HG03060 (cell line): ENCODE data around the gene EXOC6B.

Experiments
- ATAC-seq: cut with Tn5 transposase; IDR thresholded peaks from one replicate; pipeline ENCODE4 v1.9.1; 2021; ENCODE audit warnings: low read depth, moderate number of reproducible peaks; ENCODE audit not compliant: unreplicated experiment

Gene EXOC6B

GRCh38 chr2:72399879-72400278 is 426.0 kb downstream of the EXOC6B start:
- no peak for ATAC-seq

DNA sequence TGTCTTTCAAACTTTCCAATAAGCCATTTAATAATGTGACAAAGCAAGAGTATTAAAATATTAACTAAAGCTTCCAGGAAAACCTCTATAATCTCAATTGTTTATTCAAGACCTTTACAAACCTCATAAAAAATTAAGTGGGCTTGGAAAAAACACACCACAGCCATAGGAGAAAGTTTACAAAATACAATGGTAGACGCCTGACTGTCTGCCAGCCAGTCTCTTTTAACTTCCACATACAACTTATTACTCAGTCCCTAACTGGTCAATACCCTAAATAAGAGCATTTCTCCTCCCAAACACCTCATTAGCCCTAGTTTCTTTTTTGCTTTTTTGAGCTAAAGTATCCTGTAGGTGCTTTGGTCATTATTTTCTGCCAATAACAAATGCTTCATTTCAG is 430.7 kb downstream of the EXOC6B start:
- no peak for ATAC-seq

GRCh38 chr2:72394541-72395070 is 431.2 kb downstream of the EXOC6B start:
- no peak for ATAC-seq

GRCh38 chr2:72389447-72389846 is 436.4 kb downstream of the EXOC6B start:
- ATAC-seq, result no peak

GRCh38 chr2:72388263-72388662 is 437.6 kb downstream of the EXOC6B start:
- no peak for ATAC-seq

- no peak for ATAC-seq
Measured at GRCh38 chr2:72386288-72386687, 439.5 kb downstream of the EXOC6B start.

- ATAC-seq, result no peak
Measured at GRCh38 chr2:72378753-72379348, 447.0 kb downstream of the EXOC6B start.

GRCh38 chr2:72367530-72368225 is 458.2 kb downstream of the EXOC6B start:
- ATAC-seq, result no peak

DNA sequence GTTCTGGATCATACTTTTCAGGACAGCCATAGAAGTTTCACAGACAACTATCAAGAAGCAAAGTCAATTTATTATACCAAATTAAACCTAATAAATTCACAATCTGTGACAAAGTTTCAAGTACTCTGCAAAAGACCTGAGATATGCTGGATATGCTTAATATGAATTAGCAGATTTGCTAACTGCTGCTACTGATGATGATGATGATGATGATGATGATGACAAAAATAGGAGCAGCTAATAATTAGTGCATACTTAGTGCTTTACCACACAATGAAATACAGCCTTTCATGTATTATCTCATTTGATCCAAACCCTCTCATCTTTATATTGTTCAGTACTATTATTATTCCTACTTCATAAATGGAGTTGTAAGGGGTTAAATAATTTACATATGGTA is 462.4 kb downstream of the EXOC6B start:
- ATAC-seq, result no peak

DNA sequence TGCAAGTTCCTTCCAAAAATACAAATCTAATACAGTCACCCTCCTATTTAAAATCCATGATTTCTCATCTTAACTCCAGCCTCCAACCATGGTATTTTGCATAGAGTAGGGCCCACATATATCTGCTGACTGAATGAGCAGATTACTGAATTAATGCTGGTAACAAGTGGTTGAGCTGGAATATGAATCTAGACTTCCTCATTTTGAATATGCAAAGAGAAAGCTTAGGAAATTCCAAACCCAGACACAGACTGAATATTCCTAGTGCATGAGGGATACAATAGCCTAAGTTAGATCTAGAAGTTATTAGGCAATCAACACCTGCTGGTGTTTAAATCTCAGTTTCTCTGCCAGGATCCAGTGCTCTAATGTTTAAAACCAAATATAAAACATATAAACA is 463.1 kb downstream of the EXOC6B start:
- no peak for ATAC-seq

GRCh38 chr2:72361521-72361920 is 464.3 kb downstream of the EXOC6B start:
- ATAC-seq, result no peak

DNA sequence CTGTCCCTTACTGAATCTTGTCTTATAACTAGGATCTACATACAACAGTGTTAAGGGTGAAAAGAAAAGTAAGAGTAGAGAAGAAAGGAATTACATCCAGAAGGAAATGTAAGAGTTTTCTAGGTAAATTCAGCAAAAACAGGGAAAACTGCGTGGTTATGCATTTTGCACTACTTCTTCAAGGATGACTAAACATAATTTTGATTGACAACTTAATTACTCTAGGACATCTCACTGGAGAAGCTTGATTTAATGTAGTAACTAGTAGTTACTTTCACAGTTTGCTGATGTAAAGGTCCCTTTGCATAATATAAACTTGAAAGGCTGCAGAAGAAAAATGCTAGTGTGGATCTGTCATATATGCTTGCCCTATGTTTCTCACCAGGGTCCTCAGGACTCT is 464.8 kb downstream of the EXOC6B start:
- ATAC-seq, result no peak

DNA sequence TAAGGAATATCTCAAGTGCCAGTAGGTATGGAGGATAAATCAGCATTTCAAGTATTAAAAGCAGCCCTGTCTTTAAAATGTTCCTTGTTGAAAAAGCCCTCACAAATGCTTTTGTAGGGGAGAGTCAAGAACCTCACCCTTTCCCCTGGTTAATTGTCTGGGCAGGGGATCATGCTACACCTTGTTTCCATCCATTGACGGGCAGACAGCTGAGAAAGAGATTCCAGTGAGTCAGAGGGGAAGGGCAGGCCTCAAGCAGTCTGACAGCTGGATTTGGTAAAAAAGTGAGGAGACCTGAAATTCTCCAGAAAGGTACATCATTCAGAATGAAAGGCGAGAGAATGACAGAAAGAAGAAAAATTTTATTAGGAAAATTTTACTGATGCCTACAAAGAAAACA is 475.0 kb downstream of the EXOC6B start:
- ATAC-seq, result no peak

DNA sequence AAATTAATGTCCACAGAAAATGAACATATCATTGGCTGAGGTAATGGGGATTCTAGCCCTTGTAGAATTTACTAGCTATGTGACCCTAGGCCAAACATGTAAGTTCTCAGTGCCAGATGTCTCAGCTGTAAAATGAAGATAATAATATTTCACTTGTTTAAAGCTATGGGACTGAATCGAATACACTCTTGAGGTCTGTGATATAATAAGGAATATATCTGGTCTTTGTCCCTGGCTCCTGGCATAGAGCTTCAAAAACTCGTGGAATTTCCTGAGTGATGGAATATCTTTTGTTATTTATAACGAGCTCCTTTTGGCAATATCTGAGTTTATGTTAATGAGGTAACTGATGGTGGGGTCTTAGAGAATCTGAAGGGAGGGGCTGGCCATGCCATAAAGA is 476.8 kb downstream of the EXOC6B start:
- ATAC-seq, result no peak

DNA sequence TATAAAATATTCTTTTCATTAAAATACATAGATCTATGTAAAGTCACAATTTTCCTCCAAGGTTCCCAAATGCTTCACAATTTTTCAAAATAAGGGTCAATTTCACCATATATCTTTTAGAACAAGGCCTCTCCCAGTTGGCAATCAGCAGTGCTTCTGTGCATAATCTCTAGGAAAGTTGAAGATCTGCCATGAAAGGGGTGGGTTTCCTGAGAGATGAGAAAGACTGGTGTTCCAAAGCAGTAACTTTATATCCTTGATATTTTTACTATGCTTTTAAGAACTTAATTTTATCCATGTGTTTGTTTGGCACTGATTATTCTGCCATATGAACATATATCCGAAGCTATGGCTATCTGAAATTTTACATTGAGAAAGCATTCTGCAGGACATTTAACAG is 478.8 kb downstream of the EXOC6B start:
- no peak for ATAC-seq

DNA sequence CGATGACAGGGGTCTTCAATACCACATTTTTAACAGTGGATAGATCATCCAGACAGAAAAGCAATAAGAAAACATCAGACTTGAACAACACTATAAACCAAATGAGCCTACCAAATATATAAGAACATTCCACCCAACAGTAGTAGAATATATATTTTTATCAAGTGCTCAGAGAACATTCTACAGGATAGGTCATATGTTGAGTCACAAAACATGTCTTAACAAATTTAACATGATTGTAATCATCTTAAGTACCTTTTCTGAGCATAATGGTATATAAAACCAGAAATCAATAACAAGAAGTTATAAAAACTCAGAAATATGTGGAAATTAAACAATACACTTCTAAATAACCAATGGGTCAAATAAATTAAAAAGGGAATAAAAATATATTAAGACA is 484.2 kb downstream of the EXOC6B start:
- no peak for ATAC-seq

DNA sequence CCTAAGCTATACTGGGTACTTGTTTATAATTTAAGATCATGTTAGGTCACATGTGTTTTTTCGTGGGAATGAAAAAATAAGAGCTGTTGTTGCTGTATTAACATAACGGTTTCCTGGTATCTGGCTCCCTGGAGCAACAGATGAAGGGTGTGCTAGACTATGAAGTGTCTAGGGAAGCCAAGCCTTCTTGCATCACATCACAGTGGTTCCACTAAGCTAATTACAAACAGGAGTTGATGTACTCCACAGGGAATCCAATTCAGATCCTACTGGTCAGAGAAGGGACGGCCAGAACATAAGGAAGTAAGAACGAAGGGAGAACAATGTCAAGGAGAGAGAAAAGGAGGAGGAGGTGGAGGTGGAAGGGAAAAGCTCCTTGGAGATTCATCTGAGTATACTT is 485.2 kb downstream of the EXOC6B start:
- no peak for ATAC-seq

DNA sequence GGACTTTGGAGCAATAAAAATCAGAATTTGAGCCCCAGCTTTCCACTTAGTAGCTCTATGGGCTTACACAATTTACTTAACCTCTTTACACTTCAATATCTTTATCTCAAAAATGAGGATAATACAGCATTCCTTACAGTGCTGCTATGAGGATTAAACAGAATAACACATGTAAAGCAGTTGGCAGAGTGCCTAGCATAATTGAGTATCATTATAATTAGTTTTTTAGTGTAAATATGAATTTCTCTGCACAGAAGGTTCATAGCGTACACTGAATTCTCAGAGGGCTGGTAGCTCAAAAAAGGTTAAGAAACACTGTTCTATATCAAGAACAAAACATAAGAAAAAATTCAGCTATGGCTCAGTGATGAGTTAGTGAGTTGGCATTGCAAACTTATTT is 487.8 kb downstream of the EXOC6B start:
- no peak for ATAC-seq

GRCh38 chr2:72332720-72333119 is 493.1 kb downstream of the EXOC6B start:
- no peak for ATAC-seq

DNA sequence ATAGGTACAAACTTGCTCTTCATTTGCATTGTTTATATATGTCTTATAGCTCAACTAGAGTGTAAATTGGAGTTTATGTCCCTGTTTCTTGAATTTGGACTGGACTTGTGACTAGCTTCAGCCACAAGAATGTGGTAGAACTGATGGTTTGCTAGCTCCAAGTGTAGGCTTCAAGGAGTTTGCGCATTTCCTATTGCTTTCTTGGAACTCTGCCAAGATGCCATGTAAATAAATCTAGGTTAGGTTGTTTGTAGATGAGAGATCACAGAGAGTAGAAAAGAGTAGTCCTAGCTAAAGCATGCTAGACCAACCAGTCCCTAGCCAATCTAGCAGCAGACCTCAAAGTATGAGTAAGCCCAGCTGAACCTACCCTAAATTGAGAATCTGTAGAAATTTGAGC is 495.2 kb downstream of the EXOC6B start:
- ATAC-seq, result no peak

DNA sequence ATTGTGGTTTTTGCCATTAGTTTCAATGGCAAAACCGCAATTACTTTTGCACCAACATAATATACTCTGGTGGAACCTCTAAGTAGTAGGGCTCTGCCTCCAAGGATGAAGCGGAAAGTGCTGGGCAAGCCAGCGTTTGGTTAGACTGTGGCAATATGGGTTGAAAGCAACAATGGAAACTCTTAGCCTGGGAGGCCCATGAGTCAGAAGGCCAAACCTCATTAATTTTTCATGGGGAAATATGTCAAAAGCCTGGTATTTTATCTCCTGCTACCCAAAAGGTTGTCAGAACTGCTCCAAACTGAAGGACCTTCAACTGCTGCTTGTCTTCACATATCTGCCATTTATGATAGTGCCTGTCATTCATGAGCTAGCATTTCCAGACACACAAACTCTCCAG is 499.1 kb downstream of the EXOC6B start:
- no peak for ATAC-seq
